Left ventricle myocardium inferior (tissue), 1 donor: ENCODE measurements around the gene HP. TPM values are rescaled to one million over a fixed set of nuclear protein-coding genes. Genes with fewer than 3 reads are reported as not detected.
"Not testable (repeated sequence)": the region's sequence is repeated elsewhere in the genome, so short reads cannot be mapped to it uniquely, and the experiment has no call there.

Experiments used
- DNase-seq: peaks from one replicate; pipeline ENCODE4 v3.0.0-alpha.2; 2020
- H3K27ac ChIP-seq: fragments of 200-600 bp; replicated peaks from 2 replicates; pipeline ENCODE4 v1.8.0; 2021
- H3K27me3 ChIP-seq: fragments of 200-600 bp; 2 replicates; pipeline ENCODE4 v1.8.0; 2021; ENCODE audit warnings: low read depth
- H3K36me3 ChIP-seq: fragments of 200-600 bp; 2 replicates; pipeline ENCODE4 v1.8.0; 2021
- H3K4me1 ChIP-seq: fragments of 200-600 bp; 2 replicates; pipeline ENCODE4 v1.8.0; 2021
- H3K4me3 ChIP-seq: fragments of 200-600 bp; 2 replicates; pipeline ENCODE4 v1.8.0; 2021; ENCODE audit warnings: mild to moderate bottlenecking, moderate library complexity
- H3K9me3 ChIP-seq: fragments of 200-600 bp; replicated peaks from 2 replicates; pipeline ENCODE4 v1.8.0; 2021
- CTCF ChIP-seq: fragments of 200-600 bp; IDR thresholded peaks from 2 replicates; pipeline ENCODE4 v1.8.0; 2021; ENCODE audit warnings: antibody characterized with exemption, mild to moderate bottlenecking, borderline replicate concordance
- intact Hi-C: fragments of 100-400 bp; cut with micrococcal nuclease; formaldehyde crosslinking; loops from one replicate; pipeline ENCODE4 v1.11.0; 2022
- total RNA-seq: library from RNA; stranded (reverse); fragmentation: NEBNext Ultra II Directional; extraction: Animal tissue kit (Norgen Biotek cat#: 25700); gene quantifications from one replicate; pipeline ENCODE4 v1.2.1, GENCODE V29; 2021
- donor health status: DM: no; HTN: yes; CAD: no; lungs with severe emphysema.

The HP gene
- total RNA-seq, 1 donor from 2014 or later: 1.6 TPM

GRCh38 chr16:72064361-72064894 lies 10.1 kb downstream of the HP start:
- Histone ChIP-seq H3K9me3 (no peaks in the 10 kb centered on the region), H3K4me3 (no peak overlapping the region), H3K27me3 (no peaks in the 10 kb centered on the region), H3K36me3 (no peaks in the 10 kb centered on the region), H3K4me1 (peaks cover 7% of the 10 kb centered on the region), H3K27ac (no peak overlapping the region)
- no peak for DNase-seq
- TF ChIP-seq CTCF: no peak
- intact Hi-C loops: no loop called here

- H3K36me3 ChIP-seq: no peaks in the 10 kb centered on the region
- peak; percentile 66 for TF ChIP-seq CTCF
These were observed 12.4 kb downstream of the HP start for GRCh38 chr16:72066747-72067146.

GRCh38 chr16:72068930-72069329 lies 14.6 kb downstream of the HP start:
- Histone ChIP-seq H3K27me3 (no peaks in the 10 kb centered on the region), H3K4me1 (peaks cover 28% of the 10 kb centered on the region), H3K4me3 (no peak overlapping the region), H3K36me3 (no peaks in the 10 kb centered on the region), H3K9me3 (no peaks in the 10 kb centered on the region), H3K27ac (no peak overlapping the region)
- no peak for TF ChIP-seq CTCF
- DNase-seq: no peak
- intact Hi-C loops: no loop called here

More at GRCh38 chr16:72066747-72067146, 12.4 kb downstream of the HP start:
- H3K27ac ChIP-seq: no peak overlapping the region
- no peaks in the 10 kb centered on the region for H3K27me3 ChIP-seq
- peaks cover 14% of the 10 kb centered on the region for H3K4me1 ChIP-seq
- H3K4me3 ChIP-seq: no peak overlapping the region
- intact Hi-C loops: no loop called here
- no peaks in the 10 kb centered on the region for H3K9me3 ChIP-seq
- no peak for DNase-seq

GRCh38 chr16:72072514-72073342 lies 18.4 kb downstream of the HP start:
- Histone ChIP-seq H3K27me3 (no peaks in the 10 kb centered on the region), H3K27ac (peak overlapping the region; percentile 94), H3K4me3 (peak overlapping the region; percentile 44), H3K4me1 (peaks cover 36% of the 10 kb centered on the region), H3K9me3 (no peaks in the 10 kb centered on the region), H3K36me3 (peaks cover under 1% of the 10 kb centered on the region)
- TF ChIP-seq CTCF: no peak
- DNase-seq: no peak
- intact Hi-C loops: no loop called here

- Histone ChIP-seq H3K27me3 (no peaks in the 10 kb centered on the region), H3K4me1 (peaks cover 36% of the 10 kb centered on the region), H3K4me3 (peak overlapping the region; percentile 50), H3K36me3 (peaks cover 6% of the 10 kb centered on the region), H3K27ac (peak overlapping the region; percentile 94), H3K9me3 (no peaks in the 10 kb centered on the region)
- intact Hi-C loops: no loop called here
- no peak for TF ChIP-seq CTCF
- DNase-seq: peak; percentile 53
These were observed 19.4 kb downstream of the HP start for GRCh38 chr16:72073560-72074230.

GRCh38 chr16:72075067-72075466 lies 20.8 kb downstream of the HP start:
- H3K4me1 ChIP-seq: peaks cover 36% of the 10 kb centered on the region
- H3K4me3 ChIP-seq: peak overlapping the region; percentile 50
- DNase-seq, intact Hi-C loops, H3K36me3 ChIP-seq, H3K27me3 ChIP-seq, H3K9me3 ChIP-seq: not testable (repeated sequence)
- peak overlapping the region; percentile 94 for H3K27ac ChIP-seq

GRCh38 chr16:72076991-72077706 lies 22.8 kb downstream of the HP start:
- H3K9me3 ChIP-seq, H3K27me3 ChIP-seq, intact Hi-C loops, H3K36me3 ChIP-seq, H3K27ac ChIP-seq, H3K4me3 ChIP-seq, DNase-seq: not testable (repeated sequence)
- peaks cover 26% of the 10 kb centered on the region for H3K4me1 ChIP-seq
